ENCODE data around the gene C6orf15.

DNA sequence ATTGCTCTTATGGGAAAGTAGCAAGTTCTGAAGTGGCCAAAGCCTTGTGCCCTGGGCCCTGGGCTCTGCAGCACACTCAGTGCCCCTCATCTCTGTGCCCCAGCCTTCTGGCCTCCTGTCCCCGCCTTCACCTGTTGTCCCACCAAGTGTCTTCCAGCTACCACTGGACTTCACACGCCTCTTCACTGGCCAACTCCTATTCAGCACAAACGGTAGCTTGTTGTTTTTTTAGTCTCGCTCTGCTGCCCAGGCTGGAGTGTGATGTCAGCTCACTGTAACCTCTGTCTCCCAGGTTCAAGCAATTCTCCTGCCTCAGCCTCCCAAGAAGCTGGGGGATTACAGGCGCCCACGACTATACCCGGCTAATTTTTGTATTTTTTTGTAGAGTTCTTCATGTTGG lies 40.4 kb upstream of the C6orf15 start:
- TF ChIP-seq FOXP1 (CRISPR knock-in tag; IDR thresholded peaks at IDR 0.05; ENCODE audit: borderline replicate concordance) (no peak), ZNF425 (CRISPR knock-in tag; conservative IDR thresholded peaks at IDR 0.05) (no peak), CTCF (IDR thresholded peaks at IDR 0.05) (no peak), MXD4 (CRISPR knock-in tag; IDR thresholded peaks at IDR 0.05; ENCODE audit: borderline replicate concordance) (no peak), SMAD3 (CRISPR knock-in tag; IDR thresholded peaks at IDR 0.05; ENCODE audit: borderline replicate concordance) (no peak), GABPB1 (CRISPR knock-in tag; IDR thresholded peaks at IDR 0.05) (no peak), MYBL2 (CRISPR knock-in tag; IDR thresholded peaks at IDR 0.05) (no peak)
- TF ChIP-seq, protein P1, sequence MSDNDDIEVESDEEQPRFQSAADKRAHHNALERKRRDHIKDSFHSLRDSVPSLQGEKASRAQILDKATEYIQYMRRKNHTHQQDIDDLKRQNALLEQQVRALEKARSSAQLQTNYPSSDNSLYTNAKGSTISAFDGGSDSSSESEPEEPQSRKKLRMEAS (CRISPR knock-in tag; IDR thresholded peaks at IDR 0.05): no peak
- TF ChIP-seq, protein P2, sequence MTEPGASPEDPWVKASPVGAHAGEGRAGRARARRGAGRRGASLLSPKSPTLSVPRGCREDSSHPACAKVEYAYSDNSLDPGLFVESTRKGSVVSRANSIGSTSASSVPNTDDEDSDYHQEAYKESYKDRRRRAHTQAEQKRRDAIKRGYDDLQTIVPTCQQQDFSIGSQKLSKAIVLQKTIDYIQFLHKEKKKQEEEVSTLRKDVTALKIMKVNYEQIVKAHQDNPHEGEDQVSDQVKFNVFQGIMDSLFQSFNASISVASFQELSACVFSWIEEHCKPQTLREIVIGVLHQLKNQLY (CRISPR knock-in tag; IDR thresholded peaks at IDR 0.05): no peak

Measured in WTC11 (cell line).